ENCODE data around the gene REC8.

GRCh38 chr14:24195186-24196070 lies 23.5 kb downstream of the REC8 start, which contains the start of gene TM9SF1:
- TF ChIP-seq, protein P1, sequence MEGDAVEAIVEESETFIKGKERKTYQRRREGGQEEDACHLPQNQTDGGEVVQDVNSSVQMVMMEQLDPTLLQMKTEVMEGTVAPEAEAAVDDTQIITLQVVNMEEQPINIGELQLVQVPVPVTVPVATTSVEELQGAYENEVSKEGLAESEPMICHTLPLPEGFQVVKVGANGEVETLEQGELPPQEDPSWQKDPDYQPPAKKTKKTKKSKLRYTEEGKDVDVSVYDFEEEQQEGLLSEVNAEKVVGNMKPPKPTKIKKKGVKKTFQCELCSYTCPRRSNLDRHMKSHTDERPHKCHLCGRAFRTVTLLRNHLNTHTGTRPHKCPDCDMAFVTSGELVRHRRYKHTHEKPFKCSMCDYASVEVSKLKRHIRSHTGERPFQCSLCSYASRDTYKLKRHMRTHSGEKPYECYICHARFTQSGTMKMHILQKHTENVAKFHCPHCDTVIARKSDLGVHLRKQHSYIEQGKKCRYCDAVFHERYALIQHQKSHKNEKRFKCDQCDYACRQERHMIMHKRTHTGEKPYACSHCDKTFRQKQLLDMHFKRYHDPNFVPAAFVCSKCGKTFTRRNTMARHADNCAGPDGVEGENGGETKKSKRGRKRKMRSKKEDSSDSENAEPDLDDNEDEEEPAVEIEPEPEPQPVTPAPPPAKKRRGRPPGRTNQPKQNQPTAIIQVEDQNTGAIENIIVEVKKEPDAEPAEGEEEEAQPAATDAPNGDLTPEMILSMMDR (IDR thresholded peaks at IDR 0.05): no peak
- TF ChIP-seq, protein P2, sequence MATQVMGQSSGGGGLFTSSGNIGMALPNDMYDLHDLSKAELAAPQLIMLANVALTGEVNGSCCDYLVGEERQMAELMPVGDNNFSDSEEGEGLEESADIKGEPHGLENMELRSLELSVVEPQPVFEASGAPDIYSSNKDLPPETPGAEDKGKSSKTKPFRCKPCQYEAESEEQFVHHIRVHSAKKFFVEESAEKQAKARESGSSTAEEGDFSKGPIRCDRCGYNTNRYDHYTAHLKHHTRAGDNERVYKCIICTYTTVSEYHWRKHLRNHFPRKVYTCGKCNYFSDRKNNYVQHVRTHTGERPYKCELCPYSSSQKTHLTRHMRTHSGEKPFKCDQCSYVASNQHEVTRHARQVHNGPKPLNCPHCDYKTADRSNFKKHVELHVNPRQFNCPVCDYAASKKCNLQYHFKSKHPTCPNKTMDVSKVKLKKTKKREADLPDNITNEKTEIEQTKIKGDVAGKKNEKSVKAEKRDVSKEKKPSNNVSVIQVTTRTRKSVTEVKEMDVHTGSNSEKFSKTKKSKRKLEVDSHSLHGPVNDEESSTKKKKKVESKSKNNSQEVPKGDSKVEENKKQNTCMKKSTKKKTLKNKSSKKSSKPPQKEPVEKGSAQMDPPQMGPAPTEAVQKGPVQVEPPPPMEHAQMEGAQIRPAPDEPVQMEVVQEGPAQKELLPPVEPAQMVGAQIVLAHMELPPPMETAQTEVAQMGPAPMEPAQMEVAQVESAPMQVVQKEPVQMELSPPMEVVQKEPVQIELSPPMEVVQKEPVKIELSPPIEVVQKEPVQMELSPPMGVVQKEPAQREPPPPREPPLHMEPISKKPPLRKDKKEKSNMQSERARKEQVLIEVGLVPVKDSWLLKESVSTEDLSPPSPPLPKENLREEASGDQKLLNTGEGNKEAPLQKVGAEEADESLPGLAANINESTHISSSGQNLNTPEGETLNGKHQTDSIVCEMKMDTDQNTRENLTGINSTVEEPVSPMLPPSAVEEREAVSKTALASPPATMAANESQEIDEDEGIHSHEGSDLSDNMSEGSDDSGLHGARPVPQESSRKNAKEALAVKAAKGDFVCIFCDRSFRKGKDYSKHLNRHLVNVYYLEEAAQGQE (IDR thresholded peaks at IDR 0.05; ENCODE audit: insufficient read depth in 1 of 2, low read depth in 2 of 2, low read length in 1 of 2): no peak
